Measurements from ENCODE around the gene TMEM69.

DNA sequence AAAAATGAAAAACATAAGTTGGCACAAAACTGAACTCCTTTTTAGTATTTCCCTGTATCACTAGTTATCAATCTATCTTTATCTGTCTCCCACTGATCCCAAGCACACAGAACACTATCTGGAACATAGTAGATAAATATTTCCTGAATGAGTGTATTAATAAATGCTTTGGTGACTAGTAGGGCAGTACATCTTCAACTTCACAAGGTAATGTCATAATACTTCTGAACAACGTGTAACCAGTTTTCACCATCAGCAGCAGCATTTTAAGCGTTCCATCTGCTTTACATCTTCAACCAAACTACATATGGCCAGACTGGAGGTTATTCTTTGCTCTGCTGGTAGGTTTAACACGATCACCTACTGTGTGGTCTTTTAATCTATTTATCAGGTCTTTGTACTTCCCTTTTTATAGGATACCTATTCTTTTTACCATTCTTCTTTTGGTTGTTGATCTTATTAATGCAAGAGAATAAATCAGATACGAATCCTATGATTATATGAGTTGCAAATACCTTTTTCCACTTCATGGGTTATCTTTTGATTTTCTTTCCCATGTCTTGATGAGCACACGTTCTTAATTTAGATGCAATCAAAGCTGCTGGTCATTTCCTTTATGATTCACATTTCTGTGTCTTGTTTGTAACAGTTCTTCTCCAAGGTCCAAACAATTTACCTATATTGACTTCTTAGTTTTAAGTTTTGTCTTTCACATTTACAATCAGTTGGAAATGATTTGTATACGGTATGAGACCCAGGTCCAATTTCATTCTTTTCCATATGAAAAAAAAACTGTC, 17.9 kb upstream of the TMEM69 start:
- no peak for TF ChIP-seq CTCF (conservative IDR thresholded peaks at IDR 0.05)
- TF ChIP-seq ZFX (IDR thresholded peaks at IDR 0.05), result no peak

All from C4-2B (cell line).